AG04449 (cell line): ENCODE data around the gene POLA1.
A peak's percentile ranks its signal among the peaks of the same experiment; 100 is the strongest.

ENCODE experiments used
- CTCF ChIA-PET: fragments of 350-600 bp; formaldehyde crosslinking; extraction: SDS; loops from one replicate; lab custom pipeline; 2021; ENCODE audit warnings: antibody characterized with exemption; lab: Yijun Ruan, JAX
- POLR2A ChIA-PET: fragments of 400-600, 350-600 bp; formaldehyde crosslinking; extraction: SDS; loops from one replicate; lab custom pipeline; 2020; ENCODE audit warnings: antibody characterized with exemption, inconsistent platforms; lab: Yijun Ruan, JAX
- DNase-seq: peaks from one replicate; pipeline ENCODE4 v3.0.0-alpha.2; 2010; ENCODE audit warnings: low read depth, low spot score
- H3K4me3 ChIP-seq: 2 replicates; pipeline ENCODE4 v1.5.1; 2011; ENCODE audit warnings: low read depth, mild to moderate bottlenecking, control low read depth, low read length
- CTCF ChIP-seq: IDR thresholded peaks from one replicate; pipeline ENCODE4 v1.5.1; 2011; ENCODE audit warnings: mild to moderate bottlenecking, moderate library complexity, low read length, control low read depth, inconsistent platforms; ENCODE audit not compliant: insufficient read depth; ENCODE audit errors: missing control alignments

Gene POLA1

GRCh38 chrX:25019707-25020390, 326.1 kb downstream of the POLA1 start:
- no peak for DNase-seq
- CTCF ChIA-PET = interaction anchor here (0.9 to 2.5 kb wide), 2 partner anchors 9 to 181 kb away, joined by 5 to 19 read pairs; no protein-coding TSS in a partner anchor
- H3K4me3 ChIP-seq = no peak overlapping the region
- TF ChIP-seq CTCF = no peak
- POLR2A ChIA-PET = no interaction called here

GRCh38 chrX:25020391-25020904, 326.7 kb downstream of the POLA1 start:
- H3K4me3 ChIP-seq = no peak overlapping the region
- ChIA-PET CTCF (interaction anchor here (0.9 to 2.5 kb wide), 4 partner anchors 9 to 181 kb away, joined by 3 to 19 read pairs (median 4); no protein-coding TSS in a partner anchor), POLR2A (no interaction called here)
- TF ChIP-seq CTCF = no peak
- DNase-seq = no peak

- H3K4me3 ChIP-seq = no peak overlapping the region
- TF ChIP-seq CTCF = peak; percentile 52
- ChIA-PET CTCF (interaction anchor here (0.9 to 2.5 kb wide), 4 partner anchors 10 to 182 kb away, joined by 3 to 19 read pairs (median 4); no protein-coding TSS in a partner anchor), POLR2A (no interaction called here)
- no peak for DNase-seq
Measured at GRCh38 chrX:25020905-25021449, 327.3 kb downstream of the POLA1 start.

- TF ChIP-seq CTCF = no peak
- ChIA-PET POLR2A (no interaction called here), CTCF (interaction anchor here (1.1 kb wide), 1 partner anchor 270 kb away, joined by 3 read pairs; no protein-coding TSS in a partner anchor)
- DNase-seq = no peak
- H3K4me3 ChIP-seq = no peak overlapping the region
Measured at GRCh38 chrX:25022499-25023325, 329.0 kb downstream of the POLA1 start.

GRCh38 chrX:25023908-25024307, 330.2 kb downstream of the POLA1 start:
- H3K4me3 ChIP-seq = no peak overlapping the region
- POLR2A ChIA-PET = no interaction called here
- TF ChIP-seq CTCF = no peak
- CTCF ChIA-PET = no interaction called here
- DNase-seq = no peak
